Fibroblast of peridontal ligament (primary cell): ENCODE data around the gene SH2D4B.

Experiments used
- DNase-seq: peaks from one replicate; pipeline ENCODE4 v3.0.0-alpha.2; 2010; ENCODE audit errors: extremely low read depth

The SH2D4B gene

GRCh38 chr10:80504158-80504811 lies 33.4 kb upstream of the SH2D4B start:
- no peak for DNase-seq

- DNase-seq: no peak
Observed at GRCh38 chr10:80504897-80505465, 32.7 kb upstream of the SH2D4B start.

- no peak for DNase-seq
Observed at GRCh38 chr10:80506189-80506575, 31.5 kb upstream of the SH2D4B start.

- no peak for DNase-seq
Observed at GRCh38 chr10:80506836-80507487, 30.7 kb upstream of the SH2D4B start.

GRCh38 chr10:80509108-80509402 lies 28.6 kb upstream of the SH2D4B start:
- no peak for DNase-seq

- peak; percentile 54 for DNase-seq
Observed at GRCh38 chr10:80509403-80510161, 28.1 kb upstream of the SH2D4B start.

- DNase-seq: no peak
Observed at GRCh38 chr10:80512031-80512526, 25.6 kb upstream of the SH2D4B start.

GRCh38 chr10:80513106-80513505 lies 24.6 kb upstream of the SH2D4B start:
- DNase-seq: no peak

GRCh38 chr10:80515511-80515910 lies 22.2 kb upstream of the SH2D4B start:
- DNase-seq: no peak

- DNase-seq: no peak
Observed at GRCh38 chr10:80515941-80516340, 21.8 kb upstream of the SH2D4B start.

- DNase-seq: no peak
Observed at GRCh38 chr10:80516506-80517075, 21.1 kb upstream of the SH2D4B start.

- DNase-seq: no peak
Observed at GRCh38 chr10:80517416-80518142, 20.1 kb upstream of the SH2D4B start.

- DNase-seq: no peak
Observed at GRCh38 chr10:80518143-80518806, 19.4 kb upstream of the SH2D4B start.

GRCh38 chr10:80518807-80519360 lies 18.8 kb upstream of the SH2D4B start:
- no peak for DNase-seq

- no peak for DNase-seq
Observed at GRCh38 chr10:80519936-80520650, 17.6 kb upstream of the SH2D4B start.

- no peak for DNase-seq
Observed at GRCh38 chr10:80520661-80521470, 16.8 kb upstream of the SH2D4B start.

- no peak for DNase-seq
Observed at GRCh38 chr10:80522756-80523363, 14.8 kb upstream of the SH2D4B start.

GRCh38 chr10:80523773-80524172 lies 13.9 kb upstream of the SH2D4B start:
- DNase-seq: no peak
